Natural killer cell (primary cell): Measurements from ENCODE around the gene STX7. TPM values are rescaled to one million over a fixed set of nuclear protein-coding genes. Genes with fewer than 3 reads are reported as not detected.

Experiments
- ATAC-seq, 3 donors: fragments of 150-1000 bp in 2 of 3; fragments of 200-7000 bp in 1 of 3; cut with Tn5 transposase; 1 replicate in 1 of 3; 2 replicates in 2 of 3; pipeline ENCODE4 v1.10.0; 2021; ENCODE audit warnings: mild to moderate bottlenecking in 2 of 3, moderate library complexity in 2 of 3
- DNase-seq, 2 donors: peaks; one replicate each; pipeline versions ENCODE4 v3.0.0 to v3.0.0-alpha.2; 2013 to 2021; ENCODE audit warnings: mixed read lengths in 1 of 2
- H3K27ac ChIP-seq: one replicate; pipeline ENCODE4 v1.5.1; 2013; ENCODE audit warnings: mild to moderate bottlenecking, low read length
- H3K27me3 ChIP-seq: one replicate; pipeline ENCODE4 v1.6.1; 2013; ENCODE audit warnings: low read length; ENCODE audit not compliant: control insufficient read depth, insufficient read depth
- H3K36me3 ChIP-seq: one replicate; pipeline ENCODE4 v1.6.1; 2013; ENCODE audit warnings: low read length; ENCODE audit not compliant: control insufficient read depth, insufficient read depth
- H3K4me1 ChIP-seq: one replicate; pipeline ENCODE4 v1.6.1; 2013; ENCODE audit warnings: low read length; ENCODE audit not compliant: control insufficient read depth, insufficient read depth
- H3K4me3 ChIP-seq: one replicate; pipeline ENCODE4 v1.5.1; 2013; ENCODE audit warnings: low read length
- H3K9me3 ChIP-seq: one replicate; pipeline ENCODE4 v1.6.1; 2013; ENCODE audit warnings: low read length; ENCODE audit not compliant: control insufficient read depth, insufficient read depth
- H3K27ac Mint-ChIP-seq, 2 donors: one replicate each; pipeline ENCODE4 v1.8.0; 2022; ENCODE audit warnings: mild to moderate bottlenecking in 2 of 2, mixed read lengths in 2 of 2, moderate library complexity in 1 of 2
- H3K27me3 Mint-ChIP-seq, 2 donors: one replicate each; pipeline ENCODE4 v1.8.0; 2022; ENCODE audit warnings: low read depth in 2 of 2, mixed read lengths in 2 of 2
- H3K36me3 Mint-ChIP-seq: one replicate; pipeline ENCODE4 v1.8.0; 2022; ENCODE audit warnings: mixed read lengths
- H3K4me1 Mint-ChIP-seq, 2 donors: one replicate each; pipeline ENCODE4 v1.8.0; 2022; ENCODE audit warnings: mixed read lengths in 2 of 2
- H3K4me3 Mint-ChIP-seq: one replicate; pipeline ENCODE4 v1.8.0; 2022; ENCODE audit warnings: mild to moderate bottlenecking, moderate library complexity, mixed read lengths
- H3K9me3 Mint-ChIP-seq, 2 donors: one replicate each; pipeline ENCODE4 v1.8.0; 2022; ENCODE audit warnings: mixed read lengths in 2 of 2
- CTCF ChIP-seq: fragments of 200-600 bp; IDR thresholded peaks from one replicate; pipeline ENCODE4 v1.8.0; 2022; ENCODE audit warnings: antibody characterized with exemption
- WGBS: methylation state at CpG from one replicate; pipeline ENCODE4 v1.1.7; 2013; ENCODE audit warnings: missing lambda C conversion rate; ENCODE audit not compliant: insufficient coverage; 5-methylcytosine and 5-hydroxymethylcytosine counted together
- intact Hi-C: fragments of 100-400 bp; cut with micrococcal nuclease; formaldehyde crosslinking; loops from one replicate; pipeline ENCODE4 v1.14.2; 2022
- total RNA-seq, 4 donors: library from RNA; stranded (reverse); fragments of 120-200 nt in 1 of 4; gene quantifications; one replicate each; pipeline versions ENCODE4 v1.2.3 to v1.2.4, GENCODE V29; 2013 to 2022

Gene STX7
- total RNA-seq, 3 donors from 2014 or later (not counting 1 experiment from before 2014, with no cell fraction given), result 37.3 to 49.9 (median 39.5) TPM

DNA sequence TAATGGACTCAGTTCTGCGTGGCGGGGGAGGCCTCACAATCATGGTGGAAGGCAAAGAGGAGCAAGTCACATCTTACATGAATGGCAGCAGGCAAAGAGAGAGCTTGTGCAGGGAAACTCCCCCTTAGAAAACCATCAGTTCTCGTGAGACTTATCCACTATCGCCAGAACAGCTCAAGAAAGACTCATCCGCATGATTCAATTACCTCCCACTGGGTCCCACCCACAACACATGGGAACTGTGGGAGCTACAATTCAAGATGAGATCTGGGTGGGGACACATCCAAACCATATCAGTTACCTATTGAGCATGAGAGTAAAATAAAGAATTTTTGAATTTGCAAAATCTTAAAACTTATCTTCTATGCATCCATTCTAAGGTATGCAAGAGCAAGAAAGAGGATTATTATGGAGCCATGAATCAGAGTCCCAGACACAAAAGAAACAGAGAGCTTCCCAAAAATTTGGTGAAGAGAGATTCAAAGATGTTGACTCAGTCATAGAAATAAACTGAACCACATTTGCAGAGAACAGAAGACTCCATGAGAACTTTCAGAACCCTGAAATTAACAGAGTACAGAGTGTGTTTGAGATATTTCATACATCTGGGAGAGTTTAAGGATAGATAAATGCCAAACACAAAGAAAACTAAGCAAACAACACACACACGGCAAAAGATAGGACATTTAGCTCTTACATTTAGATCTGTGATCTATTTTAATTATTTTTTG, 94.5 kb downstream of the STX7 start:
- Mint-ChIP-seq H3K9me3 (peaks cover 5 to 15% of the 10 kb centered on the region in 2 donors), H3K36me3 (peaks cover 21% of the 10 kb centered on the region), H3K27ac (no peak overlapping the region), H3K4me3 (no peak overlapping the region), H3K4me1 (no peaks in the 10 kb centered on the region), H3K27me3 (peaks cover 16 to 65% of the 10 kb centered on the region in 2 donors)
- no peaks in the 10 kb centered on the region for H3K4me1 ChIP-seq
- H3K4me3 ChIP-seq, result no peak overlapping the region
- DNase-seq (no peak), ATAC-seq (no peak)
- no peaks in the 10 kb centered on the region for H3K27me3 ChIP-seq
- TF ChIP-seq CTCF, result no peak
- no peaks in the 10 kb centered on the region for H3K36me3 ChIP-seq
- H3K27ac ChIP-seq, result no peak overlapping the region
- peaks cover 4% of the 10 kb centered on the region for H3K9me3 ChIP-seq
- intact Hi-C loops, result no loop called here
- 87% methylated on average over 5 of the region's 6 CpGs for WGBS

GRCh38 chr6:132414761-132415160, 98.2 kb downstream of the STX7 start:
- ATAC-seq (no peak), DNase-seq (no peak)
- Histone ChIP-seq H3K4me1 (no peaks in the 10 kb centered on the region), H3K27ac (no peak overlapping the region), H3K4me3 (no peak overlapping the region), H3K36me3 (no peaks in the 10 kb centered on the region), H3K9me3 (peaks cover 4% of the 10 kb centered on the region), H3K27me3 (no peaks in the 10 kb centered on the region)
- H3K4me3 Mint-ChIP-seq, result no peak overlapping the region
- no peaks in the 10 kb centered on the region for H3K4me1 Mint-ChIP-seq
- no peaks in the 10 kb centered on the region for H3K9me3 Mint-ChIP-seq
- no peak for TF ChIP-seq CTCF
- H3K36me3 Mint-ChIP-seq, result no peaks in the 10 kb centered on the region
- H3K27me3 Mint-ChIP-seq, result peaks cover 15 to 54% of the 10 kb centered on the region in 2 donors
- WGBS, result 92% methylated on average over 4 of the region's 5 CpGs
- intact Hi-C loops, result no loop called here
- no peak overlapping the region for H3K27ac Mint-ChIP-seq

DNA sequence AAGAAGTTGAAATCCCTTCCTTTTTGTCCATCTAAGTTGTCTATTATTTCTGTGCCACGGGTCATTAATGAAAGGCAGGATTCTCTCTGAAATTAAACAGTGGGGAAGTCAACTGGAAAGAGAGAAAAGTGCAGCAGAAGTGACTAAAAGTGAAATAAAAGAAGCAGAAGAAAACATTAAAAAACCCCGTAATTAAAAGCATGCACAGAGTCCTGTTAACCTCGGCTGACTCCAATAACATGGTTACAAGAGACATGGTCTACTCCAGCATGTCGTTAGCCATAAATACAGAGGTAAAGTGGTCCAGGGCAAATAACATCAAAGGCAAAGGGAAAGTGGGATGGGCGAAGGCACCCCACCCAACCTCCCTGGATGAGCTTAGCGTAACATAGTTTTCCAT, 98.6 kb downstream of the STX7 start:
- ATAC-seq (no peak), DNase-seq (no peak)
- Histone ChIP-seq H3K4me3 (no peak overlapping the region), H3K27me3 (no peaks in the 10 kb centered on the region), H3K9me3 (peaks cover 4% of the 10 kb centered on the region), H3K4me1 (no peaks in the 10 kb centered on the region), H3K36me3 (no peaks in the 10 kb centered on the region), H3K27ac (no peak overlapping the region)
- Mint-ChIP-seq H3K9me3 (no peaks in the 10 kb centered on the region), H3K4me1 (no peaks in the 10 kb centered on the region), H3K4me3 (no peak overlapping the region), H3K36me3 (no peaks in the 10 kb centered on the region), H3K27me3 (peaks cover 12 to 54% of the 10 kb centered on the region in 2 donors), H3K27ac (no peak overlapping the region)
- intact Hi-C loops, result no loop called here
- 82% methylated on average over 5 of the region's 6 CpGs for WGBS
- no peak for TF ChIP-seq CTCF

DNA sequence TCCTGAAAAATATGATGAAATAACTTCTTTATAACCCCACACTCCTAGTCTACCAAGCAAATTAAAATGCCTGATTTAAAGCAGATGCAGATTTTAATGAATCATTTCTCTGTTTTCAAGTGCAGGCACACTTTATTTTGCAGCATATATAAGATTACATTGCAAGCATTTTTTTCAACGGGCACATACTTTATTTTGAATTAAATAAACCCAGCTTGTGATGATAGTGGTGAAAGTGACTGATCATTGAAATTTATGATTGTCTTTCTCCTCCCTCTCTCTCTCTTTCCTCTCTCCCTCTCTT, 99.5 kb downstream of the STX7 start:
- Histone ChIP-seq H3K27me3 (peaks cover 3% of the 10 kb centered on the region), H3K27ac (no peak overlapping the region), H3K4me1 (no peaks in the 10 kb centered on the region), H3K4me3 (no peak overlapping the region), H3K36me3 (no peaks in the 10 kb centered on the region), H3K9me3 (peaks cover 4% of the 10 kb centered on the region)
- no CpG with 5 or more reads among the region's 1 CpG for WGBS
- Mint-ChIP-seq H3K36me3 (no peaks in the 10 kb centered on the region), H3K4me3 (no peak overlapping the region), H3K9me3 (no peaks in the 10 kb centered on the region), H3K27ac (no peak overlapping the region), H3K27me3 (peaks cover 12 to 61% of the 10 kb centered on the region in 2 donors), H3K4me1 (no peaks in the 10 kb centered on the region)
- no peak for TF ChIP-seq CTCF
- no peak for ATAC-seq
- DNase-seq, result no peak
- intact Hi-C loops, result no loop called here
